ENCODE measurements around the gene GLDN.
A peak's percentile ranks its signal among the peaks of the same experiment; 100 is the strongest.

GLDN gene

DNA sequence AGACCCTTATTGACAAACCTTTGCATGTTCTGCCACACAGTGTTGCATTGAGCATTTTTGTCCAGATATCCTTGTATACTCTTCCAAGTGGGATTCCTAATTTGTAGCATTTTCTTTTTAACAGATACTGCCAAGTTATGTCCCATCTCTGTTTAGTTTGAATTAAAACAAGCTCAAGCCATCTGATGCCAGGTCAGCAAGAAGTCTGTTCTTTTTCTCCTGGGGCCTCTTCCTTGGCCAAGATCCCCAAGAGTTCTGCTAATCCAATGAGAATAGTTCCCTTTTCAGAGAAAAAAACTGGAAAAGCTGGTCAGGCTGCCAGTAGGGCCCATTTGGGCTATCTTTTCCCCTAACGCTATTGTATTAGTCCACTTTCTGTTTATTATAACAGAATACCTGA lies 29.8 kb downstream of the GLDN start:
- no peak for DNase-seq (ENCODE audit: low read depth)
- H3K4me3 ChIP-seq (ENCODE audit: low read length): no peak overlapping the region
- TF ChIP-seq, protein P1, sequence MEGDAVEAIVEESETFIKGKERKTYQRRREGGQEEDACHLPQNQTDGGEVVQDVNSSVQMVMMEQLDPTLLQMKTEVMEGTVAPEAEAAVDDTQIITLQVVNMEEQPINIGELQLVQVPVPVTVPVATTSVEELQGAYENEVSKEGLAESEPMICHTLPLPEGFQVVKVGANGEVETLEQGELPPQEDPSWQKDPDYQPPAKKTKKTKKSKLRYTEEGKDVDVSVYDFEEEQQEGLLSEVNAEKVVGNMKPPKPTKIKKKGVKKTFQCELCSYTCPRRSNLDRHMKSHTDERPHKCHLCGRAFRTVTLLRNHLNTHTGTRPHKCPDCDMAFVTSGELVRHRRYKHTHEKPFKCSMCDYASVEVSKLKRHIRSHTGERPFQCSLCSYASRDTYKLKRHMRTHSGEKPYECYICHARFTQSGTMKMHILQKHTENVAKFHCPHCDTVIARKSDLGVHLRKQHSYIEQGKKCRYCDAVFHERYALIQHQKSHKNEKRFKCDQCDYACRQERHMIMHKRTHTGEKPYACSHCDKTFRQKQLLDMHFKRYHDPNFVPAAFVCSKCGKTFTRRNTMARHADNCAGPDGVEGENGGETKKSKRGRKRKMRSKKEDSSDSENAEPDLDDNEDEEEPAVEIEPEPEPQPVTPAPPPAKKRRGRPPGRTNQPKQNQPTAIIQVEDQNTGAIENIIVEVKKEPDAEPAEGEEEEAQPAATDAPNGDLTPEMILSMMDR (IDR thresholded peaks at IDR 0.05; ENCODE audit: insufficient read depth, low read depth, low read length, missing control alignments): no peak

DNA sequence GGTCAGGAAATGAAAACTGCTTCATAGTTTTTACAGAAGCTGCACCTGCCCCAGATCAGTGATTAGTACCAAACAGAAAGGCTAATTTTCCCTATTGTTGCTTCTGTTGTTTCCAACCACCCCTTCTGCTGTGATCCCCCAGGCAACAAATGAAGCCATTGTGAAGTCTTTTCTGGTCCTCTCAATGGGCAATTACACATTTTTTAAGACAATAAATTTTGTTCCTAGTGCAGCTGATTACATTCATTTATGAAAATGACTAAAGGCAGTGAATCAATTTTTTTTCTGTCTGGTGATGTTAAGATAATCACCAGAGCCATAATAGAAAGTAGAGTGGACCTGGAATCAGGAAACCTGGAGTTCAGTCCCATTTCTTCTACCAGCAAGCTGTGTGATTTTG lies 32.7 kb downstream of the GLDN start:
- no peak overlapping the region for H3K4me3 ChIP-seq (ENCODE audit: low read length)
- TF ChIP-seq, protein P1 (IDR thresholded peaks at IDR 0.05; ENCODE audit: insufficient read depth, low read depth, low read length, missing control alignments): no peak
- no peak for DNase-seq (ENCODE audit: low read depth)

DNA sequence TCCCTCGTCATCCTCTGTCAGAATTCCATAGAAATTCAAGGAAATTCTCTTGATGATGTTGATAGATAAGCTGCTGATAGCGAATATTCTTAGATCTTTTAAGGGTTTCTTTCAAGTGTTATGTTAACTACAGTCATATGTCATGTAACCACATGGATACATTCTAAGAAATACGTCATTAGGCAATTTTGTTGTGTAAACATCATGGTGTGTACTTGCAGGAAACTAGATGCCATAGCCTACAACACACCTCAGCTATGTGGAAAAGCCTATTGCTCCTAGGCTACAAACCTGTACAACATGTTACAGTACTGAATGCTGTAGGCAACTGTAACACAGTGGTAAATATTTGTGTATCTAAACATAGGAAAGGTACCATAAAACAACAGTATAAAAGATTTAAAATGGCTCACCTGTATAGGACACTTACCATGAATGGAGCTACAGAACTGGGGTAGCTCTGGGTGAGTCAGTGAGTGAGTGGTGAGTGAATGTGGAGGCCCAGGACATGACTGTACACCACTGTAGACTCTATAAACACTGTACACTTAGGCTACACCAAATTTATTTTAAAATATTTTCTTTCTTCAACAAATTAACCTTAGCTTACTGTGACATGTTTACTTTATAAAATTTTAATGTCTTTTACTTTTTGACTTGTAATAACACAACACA lies 34.6 kb downstream of the GLDN start:
- H3K4me3 ChIP-seq (ENCODE audit: low read length): no peak overlapping the region
- TF ChIP-seq, protein P1 (IDR thresholded peaks at IDR 0.05; ENCODE audit: insufficient read depth, low read depth, low read length, missing control alignments): no peak
- DNase-seq (ENCODE audit: low read depth): peak; percentile 84

DNA sequence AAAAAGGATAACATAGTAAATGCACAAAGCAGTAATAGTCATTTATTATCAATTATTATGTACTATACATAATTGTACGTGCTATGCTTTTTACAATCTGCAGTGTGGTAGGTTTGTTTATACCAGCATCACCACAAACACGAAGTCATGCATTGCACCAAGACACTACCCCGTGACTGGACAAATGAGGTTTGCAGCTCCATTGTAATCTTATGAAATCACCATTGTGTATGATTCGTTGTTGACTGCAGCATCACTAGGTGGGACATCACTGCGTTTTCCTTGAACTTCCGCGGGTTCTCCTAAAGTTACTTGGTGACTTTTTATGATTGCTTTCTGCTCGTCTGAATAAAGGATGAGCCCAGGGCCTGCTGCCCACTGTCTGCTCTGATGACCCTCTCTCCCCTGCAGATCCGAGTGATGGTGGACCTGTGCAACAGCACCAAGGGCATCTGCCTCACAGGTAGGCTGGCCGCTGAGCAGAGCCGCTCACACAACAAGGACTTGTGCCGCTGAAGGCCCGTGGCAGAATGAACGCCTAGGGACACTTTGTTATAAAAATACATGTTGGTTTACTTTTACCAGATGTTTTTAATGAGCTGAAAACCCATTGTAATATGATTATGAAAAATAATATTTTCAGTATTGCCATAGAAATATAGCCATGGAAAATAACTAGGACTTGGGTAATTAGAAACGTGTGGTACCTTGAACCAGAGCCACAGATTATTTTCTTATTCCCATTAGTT lies 35.8 kb downstream of the GLDN start:
- H3K4me3 ChIP-seq (ENCODE audit: low read length): no peak overlapping the region
- DNase-seq (ENCODE audit: low read depth): peak; percentile 14
- TF ChIP-seq, protein P1 (IDR thresholded peaks at IDR 0.05; ENCODE audit: insufficient read depth, low read depth, low read length, missing control alignments): no peak

DNA sequence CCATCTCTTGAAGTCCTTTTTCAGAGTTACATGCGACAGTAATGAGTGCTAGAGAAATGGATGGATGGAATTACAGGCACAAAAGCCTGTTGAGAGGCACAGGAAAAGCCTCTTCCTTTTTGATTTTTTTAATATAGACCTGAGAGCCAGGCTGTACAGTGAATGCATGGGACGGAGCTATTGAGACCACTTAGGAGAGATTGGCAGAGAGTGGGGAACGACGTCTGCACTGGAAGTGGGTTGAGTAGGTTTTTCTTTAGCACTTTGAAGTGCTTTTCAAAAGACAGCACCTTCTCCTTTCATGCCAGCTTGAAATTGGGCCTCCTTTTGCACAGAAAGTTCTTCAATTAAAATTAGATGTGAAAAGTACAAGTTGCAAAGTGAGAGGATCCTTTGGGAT lies 37.0 kb downstream of the GLDN start:
- no peak overlapping the region for H3K4me3 ChIP-seq (ENCODE audit: low read length)
- TF ChIP-seq, protein P1 (IDR thresholded peaks at IDR 0.05; ENCODE audit: insufficient read depth, low read depth, low read length, missing control alignments): no peak
- no peak for DNase-seq (ENCODE audit: low read depth)

DNA sequence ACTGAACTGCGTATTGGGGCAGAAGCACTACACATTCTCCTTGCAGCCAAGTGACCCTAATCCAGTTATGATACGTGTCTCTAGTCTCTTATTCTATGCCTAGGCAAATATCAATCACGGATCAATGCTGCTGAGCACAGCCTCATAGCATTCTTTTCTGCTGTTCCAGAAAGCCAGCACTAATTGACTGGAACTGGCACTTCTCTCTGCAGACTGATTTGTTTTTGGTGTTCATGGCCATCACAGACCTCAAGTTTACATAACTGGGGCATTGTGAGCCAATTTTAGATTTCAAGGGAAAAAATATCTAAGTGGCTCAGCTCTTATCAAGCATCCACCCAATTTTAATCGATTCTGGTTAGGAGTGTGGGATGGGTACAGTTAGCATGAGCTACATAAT lies 37.9 kb downstream of the GLDN start:
- no peak for DNase-seq (ENCODE audit: low read depth)
- TF ChIP-seq, protein P1 (IDR thresholded peaks at IDR 0.05; ENCODE audit: insufficient read depth, low read depth, low read length, missing control alignments): no peak
- H3K4me3 ChIP-seq (ENCODE audit: low read length): no peak overlapping the region
